KG1 (cell line): ENCODE data around the gene FBXO8.

Experiments
- DNase-seq: peaks from one replicate; lab custom pipeline; 2025; lab: John Stamatoyannopoulos, UW

FBXO8 gene

DNA sequence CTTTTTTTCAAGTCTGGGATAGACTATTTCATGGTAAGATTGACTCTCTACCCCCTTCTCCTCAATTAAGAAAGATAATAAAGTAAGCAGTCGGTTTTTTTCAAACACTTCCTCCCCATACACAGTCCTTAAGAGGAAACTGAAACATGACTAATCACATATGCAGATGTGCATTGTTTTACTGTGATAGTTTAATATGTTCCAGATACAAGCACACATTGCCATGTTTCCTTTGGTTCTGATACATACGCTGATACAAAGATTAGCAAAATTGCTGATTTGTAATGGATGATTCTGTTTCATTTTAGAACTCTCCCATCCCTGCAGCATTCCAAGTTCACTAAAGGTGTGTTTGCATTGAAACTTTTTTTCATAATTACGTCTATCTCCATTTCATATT, 76.1 kb downstream of the FBXO8 start:
- DNase-seq, result no peak

DNA sequence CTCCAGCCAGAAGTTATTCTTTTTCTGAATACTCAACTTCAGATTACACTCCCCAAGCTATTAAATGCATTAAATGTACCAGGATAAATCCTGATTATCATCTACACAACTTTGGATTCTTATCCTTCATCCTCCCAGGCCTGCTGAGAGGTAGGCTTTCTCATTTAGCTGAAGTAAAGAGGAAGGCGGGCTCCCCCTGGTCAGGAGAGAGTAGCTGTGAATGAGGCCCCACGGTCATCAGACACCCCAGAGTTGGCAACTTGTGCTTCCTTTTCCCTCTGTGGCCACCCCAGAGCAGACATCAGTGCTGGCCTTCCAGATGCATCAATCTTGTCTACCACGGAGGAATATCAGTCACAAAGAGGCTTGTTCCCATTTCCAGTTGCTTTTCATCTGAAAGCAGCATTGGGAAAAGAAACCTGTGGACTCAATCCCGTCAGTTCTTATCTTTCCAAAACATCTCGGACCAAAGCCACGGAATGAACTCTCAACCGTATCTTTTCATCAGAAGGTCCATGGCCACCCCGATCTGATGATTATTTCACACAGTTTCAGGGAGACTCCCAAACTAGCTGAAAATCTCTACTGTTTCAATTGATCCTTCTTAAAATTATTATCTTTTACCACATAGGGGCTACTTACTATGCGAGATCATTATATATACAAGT, 79.2 kb downstream of the FBXO8 start:
- DNase-seq, result no peak

DNA sequence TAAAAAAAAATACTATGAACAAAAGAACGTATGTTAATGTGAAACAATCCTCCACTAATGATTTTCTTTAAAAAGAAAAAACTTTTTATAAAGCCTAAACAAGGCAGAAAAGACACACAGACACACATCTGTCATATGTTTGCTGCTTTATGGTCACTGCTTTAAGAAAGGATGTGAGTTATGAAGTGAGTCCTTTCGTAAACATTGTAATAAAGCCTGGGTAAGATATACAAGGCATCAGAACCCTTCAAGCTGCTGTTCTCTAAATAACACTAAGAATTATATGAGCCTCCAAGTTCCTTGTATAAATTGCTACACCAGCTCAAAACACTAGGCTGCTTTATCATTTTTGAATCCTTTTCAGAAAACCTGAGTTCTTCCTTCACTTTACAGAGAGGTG, 81.6 kb downstream of the FBXO8 start:
- DNase-seq, result no peak

DNA sequence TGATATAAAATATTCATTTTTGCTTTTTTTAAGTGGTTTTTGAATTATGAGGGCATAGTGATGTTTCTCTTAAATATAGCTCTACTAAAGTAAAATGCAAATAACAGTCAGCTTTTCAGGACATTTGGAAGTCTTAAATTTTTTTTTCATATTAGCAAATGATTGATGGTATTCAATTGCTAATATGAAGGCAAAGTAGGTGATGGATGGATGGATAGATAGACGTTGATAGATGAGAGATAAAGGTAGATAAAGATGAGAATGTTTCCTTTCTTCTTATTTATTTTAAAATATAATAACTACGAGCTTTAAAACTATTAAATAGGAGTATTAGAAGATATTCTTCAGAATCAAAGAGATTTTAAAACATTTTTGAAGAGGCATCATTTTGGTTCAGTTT, 83.7 kb downstream of the FBXO8 start:
- no peak for DNase-seq

DNA sequence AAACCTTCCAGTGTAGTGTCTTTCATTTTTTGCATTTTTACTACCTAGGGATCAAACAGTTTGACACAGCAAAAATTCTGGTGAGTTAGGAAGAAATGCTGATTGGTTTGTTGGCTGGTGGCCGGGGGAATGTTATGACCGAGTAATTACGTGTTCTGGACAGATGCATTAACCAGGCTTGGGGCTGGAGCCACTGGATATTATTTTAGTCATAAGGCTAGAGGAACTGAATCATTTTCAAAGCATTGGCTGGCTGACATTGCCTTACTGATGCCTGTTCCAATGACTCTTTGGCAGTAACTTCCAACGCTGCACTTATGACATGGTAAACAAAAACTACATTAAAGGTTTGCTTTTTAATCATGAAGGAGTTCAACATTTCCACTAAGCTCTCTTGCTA, 84.6 kb downstream of the FBXO8 start:
- no peak for DNase-seq

DNA sequence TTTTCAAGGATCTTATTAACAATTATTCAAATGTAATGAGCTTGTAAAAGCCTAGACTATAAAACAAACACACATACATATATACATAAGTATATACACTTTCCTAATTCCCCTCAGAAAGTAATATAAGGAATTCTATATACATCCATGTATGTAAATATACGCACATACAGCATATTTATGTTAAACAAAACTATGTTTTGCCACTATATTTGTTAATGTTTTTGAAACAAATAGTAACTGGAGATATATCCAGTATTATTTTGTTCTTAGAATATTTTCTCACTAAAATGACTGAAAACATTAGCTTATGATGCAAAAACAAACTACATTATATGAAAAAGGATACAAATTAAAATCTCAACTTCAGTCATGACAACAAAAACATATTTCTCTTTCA, 85.1 kb downstream of the FBXO8 start:
- no peak for DNase-seq

DNA sequence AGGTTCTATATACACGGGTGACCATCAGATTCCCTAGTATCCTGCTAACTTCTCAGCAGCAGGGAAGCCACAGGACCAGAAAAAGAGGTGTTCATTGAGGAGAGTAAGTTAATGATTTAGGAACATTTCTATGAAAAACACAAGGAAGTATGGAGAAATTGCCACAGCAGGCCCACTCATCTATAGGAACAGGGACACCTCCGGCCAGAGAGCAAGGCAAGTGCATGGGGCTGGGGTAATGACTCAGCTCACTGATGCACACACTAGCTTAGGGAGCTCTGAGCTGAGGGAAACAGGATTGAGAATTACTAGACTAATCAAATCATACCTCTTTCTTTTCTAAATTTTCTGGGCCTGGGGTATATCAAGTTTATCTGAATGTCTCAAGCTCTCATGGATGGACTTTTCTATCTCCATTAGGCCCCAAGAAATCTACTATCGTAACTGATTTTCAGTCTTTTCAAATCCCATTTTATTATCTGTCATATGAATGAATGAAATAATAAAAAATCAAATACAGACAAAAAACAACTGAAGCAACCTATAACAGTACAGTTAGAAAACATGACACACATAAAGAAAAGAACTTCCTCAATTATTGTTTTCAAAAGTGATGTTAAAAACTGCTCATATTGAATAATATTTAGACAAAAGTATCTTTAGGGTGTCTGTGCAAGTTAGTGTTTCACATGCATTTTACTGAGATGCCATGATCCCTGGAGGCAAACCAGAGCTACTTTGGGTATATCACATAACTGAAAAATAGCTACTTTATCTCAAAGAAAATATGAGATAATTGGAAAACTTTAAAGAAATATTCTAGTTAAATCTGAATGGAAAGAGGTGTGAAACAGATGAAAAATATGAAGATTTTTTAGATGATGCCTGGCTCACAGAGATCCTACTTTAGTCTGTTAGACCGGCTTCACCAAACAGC, 89.8 kb downstream of the FBXO8 start:
- DNase-seq, result no peak

DNA sequence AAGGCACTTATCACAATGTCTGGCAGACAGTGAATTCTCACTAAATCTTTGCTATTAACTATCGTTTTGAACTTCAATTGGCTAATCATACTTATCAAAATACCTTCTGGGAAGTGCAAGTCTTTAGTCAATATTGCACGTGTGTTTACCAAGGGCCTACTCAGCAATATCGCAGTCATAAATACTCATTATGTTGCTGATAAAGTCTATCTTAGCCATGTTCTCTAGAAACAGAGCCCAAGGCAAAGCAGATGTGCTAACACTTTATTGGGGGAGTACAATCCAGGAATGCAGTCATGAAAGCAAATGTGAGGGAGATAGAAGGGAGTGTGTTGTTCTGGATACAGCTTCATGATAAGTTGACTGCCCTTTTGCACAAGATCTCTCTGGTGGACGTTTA, 90.5 kb downstream of the FBXO8 start:
- no peak for DNase-seq

DNA sequence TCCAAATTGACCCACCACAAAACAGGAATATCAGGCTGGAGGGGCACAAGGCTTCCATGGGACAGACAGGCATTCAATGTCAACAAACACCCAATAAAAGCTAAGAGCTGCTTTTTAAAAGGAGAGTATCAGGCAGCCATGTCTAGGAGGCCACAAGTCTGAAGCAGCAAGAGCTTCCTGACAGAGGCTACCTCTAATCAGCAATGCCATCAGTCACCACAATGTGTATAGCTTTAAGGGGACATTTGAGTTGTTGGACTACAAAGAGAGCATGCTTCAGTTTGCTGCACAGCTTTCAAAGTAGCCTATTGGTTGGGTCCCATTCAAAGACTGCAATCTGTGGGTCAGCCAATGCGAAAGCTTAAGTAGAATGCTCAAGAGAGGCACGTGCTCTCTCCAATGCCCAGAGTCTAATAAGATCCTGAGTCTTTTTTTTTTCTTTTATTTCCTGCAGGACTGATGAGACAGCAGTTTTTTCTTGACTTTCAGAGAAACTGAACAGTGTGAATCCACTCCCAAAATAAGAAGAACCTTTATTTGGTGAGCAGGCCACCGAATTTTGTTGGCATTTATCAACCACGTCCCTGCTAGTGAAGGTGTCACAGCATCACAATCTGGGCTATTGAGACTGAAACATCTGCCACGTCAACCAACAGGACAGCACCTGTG, 92.5 kb downstream of the FBXO8 start:
- DNase-seq, result no peak

DNA sequence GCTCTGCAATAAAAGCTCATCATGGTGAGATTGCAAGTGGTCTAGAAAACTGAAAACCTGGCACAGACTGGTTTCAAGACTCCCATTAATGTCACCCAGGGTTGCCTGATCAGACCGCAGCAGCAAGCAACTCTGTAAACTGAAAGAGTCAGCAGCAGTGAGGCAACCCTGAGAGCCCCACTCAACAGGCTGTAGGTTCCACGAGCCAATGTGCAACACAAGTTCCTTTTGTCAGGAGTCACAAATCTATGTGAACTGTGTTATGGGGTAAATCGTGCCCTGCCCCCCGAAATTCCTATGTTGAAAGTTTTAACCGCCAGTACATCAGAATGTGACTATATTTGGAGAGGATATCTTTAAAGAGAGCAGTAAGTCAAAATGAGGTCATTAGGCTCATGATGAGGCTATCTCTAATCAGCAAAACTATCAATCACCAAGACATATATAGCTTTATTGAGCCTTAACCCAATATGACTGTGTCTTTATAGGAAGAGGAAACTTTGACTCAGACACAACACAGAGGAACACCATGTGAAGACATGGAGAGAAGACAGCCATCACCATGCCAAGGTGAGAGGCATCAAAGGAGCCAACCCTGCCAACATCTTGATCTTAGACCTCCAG, 94.0 kb downstream of the FBXO8 start:
- DNase-seq, result no peak
